IPS DF 6.9 (cell line): ENCODE results near the gene TRMT112.

Source experiments
- DNase-seq: peaks from one replicate; pipeline ENCODE4 v3.0.0-alpha.2; 2013; ENCODE audit warnings: low read depth, low spot score
- H3K27ac ChIP-seq: one replicate; pipeline ENCODE4 v1.5.1; 2013; ENCODE audit warnings: low read length, control low read depth
- H3K27me3 ChIP-seq: 2 replicates; pipeline ENCODE4 v1.6.1; 2013; ENCODE audit warnings: mild to moderate bottlenecking, low read length; ENCODE audit not compliant: control insufficient read depth, insufficient read depth
- H3K36me3 ChIP-seq: 2 replicates; pipeline ENCODE4 v1.6.1; 2013; ENCODE audit warnings: low read length; ENCODE audit not compliant: control insufficient read depth, insufficient read depth
- H3K4me1 ChIP-seq: 2 replicates; pipeline ENCODE4 v1.6.1; 2013; ENCODE audit warnings: low read length; ENCODE audit not compliant: control insufficient read depth, insufficient read depth
- H3K4me3 ChIP-seq: 2 replicates; pipeline ENCODE4 v1.5.1; 2013; ENCODE audit warnings: mild to moderate bottlenecking, low read length
- H3K9me3 ChIP-seq: 2 replicates; pipeline ENCODE4 v1.6.1; 2013; ENCODE audit warnings: low read length, inconsistent platforms; ENCODE audit not compliant: control insufficient read depth, insufficient read depth
- WGBS: extraction: QIAGEN DNeasy Blood & Tissue Kit; methylation state at CpG from one replicate; pipeline ENCODE4 v1.1.7; 2013; ENCODE audit warnings: mixed read lengths, missing lambda C conversion rate; ENCODE audit not compliant: insufficient read length, insufficient coverage; 5-methylcytosine and 5-hydroxymethylcytosine counted together

Gene TRMT112

DNA sequence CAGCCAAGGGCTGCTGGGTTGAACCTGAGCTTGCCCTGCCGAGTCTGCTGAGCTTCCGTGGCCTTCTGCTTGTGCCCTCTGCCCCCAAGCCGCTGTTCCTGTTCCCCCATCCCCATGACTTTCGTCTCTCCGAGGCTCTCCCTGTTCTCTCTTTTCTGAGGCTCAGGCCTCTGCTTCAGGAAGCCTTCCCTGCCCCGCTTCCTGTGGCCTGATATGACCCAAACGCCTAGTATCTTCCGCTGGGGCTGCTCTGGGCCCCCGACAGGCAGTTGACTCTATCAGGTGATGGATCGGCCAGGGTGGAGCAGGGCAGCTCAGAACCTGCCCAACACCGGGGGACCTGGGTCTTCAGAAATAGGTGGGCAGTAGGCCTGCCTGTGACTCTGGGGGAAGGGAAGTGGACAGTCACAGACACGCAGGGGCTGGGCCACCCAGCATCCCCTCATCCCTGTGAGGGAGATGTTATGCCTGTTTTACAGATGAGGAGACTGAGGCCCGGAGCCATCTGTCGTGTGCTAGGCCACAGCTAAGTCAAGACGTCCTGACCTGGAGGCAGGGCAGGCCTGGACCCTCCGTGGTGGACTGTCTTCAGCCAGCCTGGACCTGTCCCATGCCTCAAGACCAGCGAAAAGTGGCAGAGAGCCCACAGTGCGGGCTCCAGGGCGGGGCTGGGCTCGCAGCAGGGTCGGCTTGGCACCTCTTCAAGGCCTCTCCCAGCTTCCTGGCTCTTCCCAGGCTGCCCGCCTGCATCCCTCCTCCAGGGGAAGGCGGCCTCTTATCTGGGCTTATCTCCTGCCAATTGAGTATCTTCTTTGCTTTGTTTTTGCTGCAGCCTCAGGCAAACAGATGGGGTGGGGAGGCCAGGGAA lies 49.1 kb downstream of the TRMT112 start:
- Histone ChIP-seq H3K4me1 (0 out of 2 replicates have a peak, but pooled peaks cover 1% of the 10 kb centered on the region), H3K27me3 (no peaks in the 10 kb centered on the region), H3K36me3 (peaks cover 27% of the 10 kb centered on the region), H3K27ac (no peak overlapping the region), H3K9me3 (no peaks in the 10 kb centered on the region), H3K4me3 (no peak overlapping the region; the same call in 1 of the 2 replicates)
- no CpG with 5 or more reads among the region's 23 CpGs for WGBS
- no peak for DNase-seq

DNA sequence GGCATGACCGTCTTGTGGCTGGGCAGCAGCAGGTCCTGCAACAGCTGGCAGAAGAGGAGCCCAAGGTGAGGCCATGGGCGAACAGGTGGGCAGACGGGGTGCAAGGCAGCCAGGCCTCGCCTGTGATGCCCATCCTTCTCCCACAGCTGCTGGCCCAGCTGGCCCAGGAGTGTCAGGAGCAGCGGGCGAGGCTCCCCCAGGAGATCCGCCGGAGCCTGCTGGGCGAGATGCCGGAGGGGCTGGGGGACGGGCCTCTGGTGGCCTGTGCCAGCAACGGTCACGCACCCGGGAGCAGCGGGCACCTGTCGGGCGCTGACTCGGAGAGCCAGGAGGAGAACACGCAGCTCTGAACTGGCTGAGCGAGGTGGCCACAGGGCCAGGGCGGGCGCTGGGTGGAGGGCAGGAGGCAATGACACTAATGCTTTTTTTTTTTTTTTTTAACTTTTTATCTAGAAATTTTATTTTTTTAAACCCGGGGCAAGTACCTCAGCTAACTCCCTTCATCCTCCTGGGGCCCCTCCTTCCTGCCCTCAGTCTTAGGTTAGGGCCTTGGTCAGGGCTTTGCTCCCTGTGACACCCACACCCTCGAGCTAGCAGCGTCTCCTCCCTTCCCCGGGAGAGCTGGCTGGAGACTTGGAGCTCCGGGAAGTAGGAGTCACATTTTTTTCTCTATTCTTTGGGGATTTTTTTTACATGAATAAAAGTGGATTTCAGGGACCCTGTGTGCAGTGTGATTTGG lies 50.0 kb downstream of the TRMT112 start:
- Histone ChIP-seq H3K36me3 (peaks cover 31% of the 10 kb centered on the region), H3K9me3 (no peaks in the 10 kb centered on the region), H3K27ac (no peak overlapping the region), H3K27me3 (no peaks in the 10 kb centered on the region), H3K4me3 (no peak overlapping the region), H3K4me1 (0 out of 2 replicates have a peak, but pooled peaks cover 1% of the 10 kb centered on the region)
- no peak for DNase-seq
- WGBS = no CpG with 5 or more reads among the region's 27 CpGs
